GM23338 (cell line): ENCODE results near the gene CTSK. TPM values are rescaled to one million over a fixed set of nuclear protein-coding genes. Genes with fewer than 3 reads are reported as not detected.

Experiments used
- ATAC-seq: fragments of 200-7000 bp; cut with Tn5 transposase; 3 replicates; pipeline ENCODE4 v1.9.1; 2020
- DNase-seq: peaks from one replicate; pipeline ENCODE4 v3.0.0-alpha.2; 2015; ENCODE audit warnings: low spot score
- H2AFZ ChIP-seq: fragments of 200-600 bp; sonication (generic); 2 replicates; pipeline ENCODE4 v1.8.0; 2016; ENCODE audit warnings: antibody characterized with exemption, mild to moderate bottlenecking, moderate library complexity
- H3F3A ChIP-seq: fragments of 200-600 bp; sonication (generic); replicated peaks from 2 replicates; pipeline ENCODE4 v1.8.0; 2017; ENCODE audit warnings: antibody characterized with exemption, mixed run types, low read depth
- H3K27ac ChIP-seq: fragments of 200-600 bp; sonication (generic); 2 replicates; pipeline ENCODE4 v1.6.1; 2016; ENCODE audit warnings: low read depth
- H3K27me3 ChIP-seq: fragments of 200-600 bp; sonication (generic); 2 replicates; pipeline ENCODE4 v1.8.0; 2016; ENCODE audit warnings: mild to moderate bottlenecking, mixed run types, moderate library complexity; ENCODE audit not compliant: insufficient read depth
- H3K36me3 ChIP-seq: fragments of 200-600 bp; sonication (generic); 2 replicates; pipeline ENCODE4 v1.8.0; 2016; ENCODE audit warnings: mild to moderate bottlenecking; ENCODE audit not compliant: insufficient read depth
- H3K4me1 ChIP-seq: fragments of 200-600 bp; sonication (generic); 2 replicates; pipeline ENCODE4 v1.8.0; 2016; ENCODE audit warnings: mild to moderate bottlenecking, moderate library complexity; ENCODE audit not compliant: insufficient read depth
- H3K4me2 ChIP-seq: fragments of 200-600 bp; sonication (generic); 2 replicates; pipeline ENCODE4 v1.7.1; 2017; ENCODE audit warnings: mixed run types
- H3K4me3 ChIP-seq: fragments of 200-600 bp; sonication (generic); 2 replicates; pipeline ENCODE4 v1.6.1; 2016; ENCODE audit warnings: mixed run types
- H3K79me2 ChIP-seq: fragments of 200-600 bp; sonication (generic); replicated peaks from 2 replicates; pipeline ENCODE4 v1.8.0; 2017; ENCODE audit warnings: mild to moderate bottlenecking; ENCODE audit not compliant: insufficient read depth
- H3K9me2 ChIP-seq: fragments of 200-600 bp; sonication (generic); 2 replicates; pipeline ENCODE4 v1.8.0; 2017; ENCODE audit not compliant: insufficient read depth
- H4K20me1 ChIP-seq: fragments of 200-600 bp; sonication (generic); replicated peaks from 2 replicates; pipeline ENCODE4 v1.8.0; 2017; ENCODE audit warnings: mild to moderate bottlenecking; ENCODE audit not compliant: insufficient read depth
- H3K27ac Mint-ChIP-seq: 2 replicates; pipeline ENCODE4 v1.8.0; 2020; ENCODE audit warnings: inconsistent platforms, mild to moderate bottlenecking, moderate library complexity, mixed read lengths
- H3K27me3 Mint-ChIP-seq: 3 replicates; pipeline ENCODE4 v1.8.0; 2022; ENCODE audit warnings: low read depth, mild to moderate bottlenecking, moderate library complexity, mixed read lengths, inconsistent platforms; ENCODE audit not compliant: insufficient read depth, poor library complexity
- H3K36me3 Mint-ChIP-seq: 3 replicates; pipeline ENCODE4 v1.8.0; 2021; ENCODE audit warnings: low read depth, mild to moderate bottlenecking, inconsistent platforms, moderate library complexity, mixed read lengths
- H3K4me1 Mint-ChIP-seq: 3 replicates; pipeline ENCODE4 v1.8.0; 2020; ENCODE audit warnings: mild to moderate bottlenecking, inconsistent platforms, mixed read lengths
- H3K4me3 Mint-ChIP-seq: 3 replicates; pipeline ENCODE4 v1.8.0; 2021; ENCODE audit warnings: moderate library complexity, mild to moderate bottlenecking, inconsistent platforms, mixed read lengths
- H3K9me3 Mint-ChIP-seq: 3 replicates; pipeline ENCODE4 v1.8.0; 2020; ENCODE audit warnings: moderate library complexity, mild to moderate bottlenecking, inconsistent platforms, mixed read lengths
- CREB1 ChIP-seq: fragments of 250-450 bp; sonication (Bioruptor Pico); IDR thresholded peaks from 2 replicates; pipeline ENCODE4 v1.5.0; 2020; ENCODE audit warnings: low read depth, mild to moderate bottlenecking, moderate library complexity
- CTCF ChIP-seq, 2 experiments: fragments of 200-600 bp in 1 of 2; sonication (generic) in 1 of 2; conservative IDR thresholded peaks; 2 replicates each; pipeline versions ENCODE4 v1.5.1 to v1.6.1; 2016 to 2017; ENCODE audit warnings: antibody characterized with exemption in 2 of 2, low read depth in 2 of 2, mild to moderate bottlenecking in 2 of 2, moderate library complexity in 1 of 2
- EZH2phosphoT487 ChIP-seq: fragments of 200-600 bp; sonication (generic); IDR thresholded peaks from one replicate; pipeline ENCODE4 v1.8.1; 2018; ENCODE audit warnings: antibody characterized with exemption; ENCODE audit not compliant: unreplicated experiment
- JUNB ChIP-seq: IDR thresholded peaks from one replicate; pipeline ENCODE4 v1.6.1; 2016; ENCODE audit warnings: antibody characterized with exemption; ENCODE audit not compliant: unreplicated experiment
- NANOG ChIP-seq: IDR thresholded peaks from 2 replicates; pipeline ENCODE4 v1.6.1; 2016; ENCODE audit warnings: antibody characterized with exemption, borderline replicate concordance
- POLR2AphosphoS5 ChIP-seq: IDR thresholded peaks from 2 replicates; pipeline ENCODE4 v1.6.1; 2016; ENCODE audit warnings: antibody characterized with exemption, low read depth
- REST ChIP-seq: IDR thresholded peaks from one replicate; pipeline ENCODE4 v1.6.1; 2018; ENCODE audit warnings: antibody characterized with exemption; ENCODE audit not compliant: unreplicated experiment
- STAT1 ChIP-seq: IDR thresholded peaks from one replicate; pipeline ENCODE4 v1.6.1; 2016; ENCODE audit warnings: antibody characterized with exemption; ENCODE audit not compliant: unreplicated experiment
- ZNF114 ChIP-seq: fragments of 250-450 bp; sonication (Bioruptor Pico); IDR thresholded peaks from 2 replicates; pipeline ENCODE4 v1.5.0; 2020; ENCODE audit warnings: mild to moderate bottlenecking, moderate library complexity
- ZNF331 ChIP-seq: fragments of 250-450 bp; sonication (Bioruptor Pico); IDR thresholded peaks from 2 replicates; pipeline ENCODE4 v1.5.0; 2020; ENCODE audit warnings: low read depth, mild to moderate bottlenecking, moderate library complexity
- ZNF462 ChIP-seq: fragments of 250-450 bp; sonication (Bioruptor Pico); IDR thresholded peaks from 2 replicates; pipeline ENCODE4 v1.5.0; 2020; ENCODE audit warnings: mild to moderate bottlenecking, moderate library complexity
- polyA plus RNA-seq: library from polyadenylated mRNA; unstranded; fragments of >200 nt; fragmentation: Nextera tagmentation; extraction: Ambion mirVana; gene quantifications from 2 replicates; pipeline ENCODE4 v1.2.1, GENCODE V29; 2016
- total RNA-seq: library from RNA; depleted of rRNA; stranded (reverse); fragments of >200 nt; shearing (Covaris generic); gene quantifications from 2 replicates; pipeline ENCODE4 v1.2.3, GENCODE V29; 2014
- TF ChIP-seq, protein P1 (sequence below): IDR thresholded peaks from 2 replicates; pipeline ENCODE4 v1.6.1; 2016; ENCODE audit warnings: antibody characterized with exemption

Gene CTSK
- total and polyA plus RNA-seq, 2 experiments from 2014 or later, result 2.8 to 3.3 TPM

DNA sequence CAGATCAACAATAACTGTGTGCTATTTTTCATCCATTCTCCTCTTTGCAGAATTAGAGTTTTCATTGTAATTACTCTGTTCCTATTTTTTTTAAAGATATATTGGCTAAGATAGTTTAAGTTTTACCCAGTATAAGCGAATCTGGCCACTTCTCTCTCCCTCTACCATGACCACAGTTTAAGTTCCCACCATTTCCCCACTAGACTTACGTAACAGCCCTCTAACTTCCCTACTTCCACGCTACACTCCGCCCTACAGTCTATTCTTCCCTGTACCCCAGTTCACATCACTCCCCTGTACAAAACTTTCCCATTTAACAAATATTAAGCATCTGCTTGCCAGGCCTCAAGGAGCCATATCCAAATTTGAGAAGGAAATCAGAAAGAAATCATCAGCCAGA, 16.5 kb downstream of the CTSK start:
- no peak overlapping the region for H2AFZ ChIP-seq
- no peak overlapping the region for H3K27ac Mint-ChIP-seq
- no peaks in the 10 kb centered on the region for H3K79me2 ChIP-seq
- no peaks in the 10 kb centered on the region for H3K27me3 ChIP-seq
- no peaks in the 10 kb centered on the region for H3K9me3 Mint-ChIP-seq
- H3F3A ChIP-seq, result no peaks in the 10 kb centered on the region
- H4K20me1 ChIP-seq, result no peaks in the 10 kb centered on the region
- H3K4me1 Mint-ChIP-seq, result peaks cover 3% of the 10 kb centered on the region; the same call in 1 of the 3 replicates
- DNase-seq (no peak), ATAC-seq (no peak)
- no peaks in the 10 kb centered on the region for H3K36me3 ChIP-seq
- H3K4me1 ChIP-seq, result no peaks in the 10 kb centered on the region
- H3K4me3 ChIP-seq, result no peak overlapping the region
- no peak overlapping the region for H3K4me3 Mint-ChIP-seq
- H3K4me2 ChIP-seq, result no peak overlapping the region
- H3K9me2 ChIP-seq, result no peaks in the 10 kb centered on the region
- H3K36me3 Mint-ChIP-seq, result no peaks in the 10 kb centered on the region
- no peak overlapping the region for H3K27ac ChIP-seq
- TF ChIP-seq CTCF (conservative IDR thresholded peaks at IDR 0.05; ENCODE audit: low read depth in 2 of 2) (no peak), JUNB (no peak), ZNF462 (CRISPR knock-in tag) (no peak), STAT1 (no peak), NANOG (no peak), ZNF114 (CRISPR knock-in tag) (no peak), REST (no peak), EZH2phosphoT487 (no peak), CREB1 (no peak), POLR2AphosphoS5 (no peak), ZNF331 (CRISPR knock-in tag) (no peak)
- TF ChIP-seq, protein P1, sequence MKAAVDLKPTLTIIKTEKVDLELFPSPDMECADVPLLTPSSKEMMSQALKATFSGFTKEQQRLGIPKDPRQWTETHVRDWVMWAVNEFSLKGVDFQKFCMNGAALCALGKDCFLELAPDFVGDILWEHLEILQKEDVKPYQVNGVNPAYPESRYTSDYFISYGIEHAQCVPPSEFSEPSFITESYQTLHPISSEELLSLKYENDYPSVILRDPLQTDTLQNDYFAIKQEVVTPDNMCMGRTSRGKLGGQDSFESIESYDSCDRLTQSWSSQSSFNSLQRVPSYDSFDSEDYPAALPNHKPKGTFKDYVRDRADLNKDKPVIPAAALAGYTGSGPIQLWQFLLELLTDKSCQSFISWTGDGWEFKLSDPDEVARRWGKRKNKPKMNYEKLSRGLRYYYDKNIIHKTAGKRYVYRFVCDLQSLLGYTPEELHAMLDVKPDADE, result no peak
- no peaks in the 10 kb centered on the region for H3K27me3 Mint-ChIP-seq
